ENCODE data around the gene ZBTB32.

DNA sequence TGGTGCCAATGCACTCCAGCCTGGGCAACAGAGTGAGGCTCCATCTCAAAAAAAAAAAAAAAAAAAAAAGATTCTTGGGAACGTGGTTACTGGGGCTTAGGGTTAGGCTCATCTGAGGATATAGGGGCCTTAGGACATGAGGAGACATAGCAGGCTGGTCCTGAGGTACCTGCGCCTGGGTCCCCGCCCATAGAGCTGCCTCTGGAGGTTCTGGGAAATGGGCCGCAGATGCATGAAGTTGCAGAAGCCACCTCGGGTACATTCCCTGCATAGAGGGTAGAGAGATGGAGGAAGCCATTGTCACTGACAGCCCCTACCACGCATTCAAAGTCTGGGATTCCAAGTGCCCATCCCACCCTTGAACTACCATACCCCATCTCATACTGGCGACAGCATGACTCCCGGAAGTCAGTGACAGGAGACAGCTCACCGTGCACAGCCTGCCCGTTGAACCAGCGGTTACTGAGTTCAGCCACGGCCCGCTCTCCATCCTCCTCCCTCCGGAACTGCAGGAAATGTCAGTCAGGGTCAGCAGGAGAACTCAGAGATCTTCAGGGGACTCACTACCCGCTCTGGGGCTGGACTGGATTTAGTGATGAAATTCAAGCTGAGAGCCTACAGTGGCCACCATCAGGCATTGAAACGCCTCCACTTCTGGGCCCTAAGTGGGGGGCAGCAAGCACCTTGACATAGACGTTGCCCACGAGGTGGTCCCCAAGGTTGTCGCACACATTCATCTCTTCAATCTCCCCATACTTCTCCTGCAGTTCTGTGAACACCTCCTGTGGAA, 39.5 kb downstream of the ZBTB32 start:
- TF ChIP-seq EZH2 (IDR thresholded peaks at IDR 0.05; ENCODE audit: low read length, unreplicated experiment), result no peak
- no peak for TF ChIP-seq EZH2phosphoT487 (IDR thresholded peaks at IDR 0.05; ENCODE audit: borderline replicate concordance, low read length)
- TF ChIP-seq, protein P1, sequence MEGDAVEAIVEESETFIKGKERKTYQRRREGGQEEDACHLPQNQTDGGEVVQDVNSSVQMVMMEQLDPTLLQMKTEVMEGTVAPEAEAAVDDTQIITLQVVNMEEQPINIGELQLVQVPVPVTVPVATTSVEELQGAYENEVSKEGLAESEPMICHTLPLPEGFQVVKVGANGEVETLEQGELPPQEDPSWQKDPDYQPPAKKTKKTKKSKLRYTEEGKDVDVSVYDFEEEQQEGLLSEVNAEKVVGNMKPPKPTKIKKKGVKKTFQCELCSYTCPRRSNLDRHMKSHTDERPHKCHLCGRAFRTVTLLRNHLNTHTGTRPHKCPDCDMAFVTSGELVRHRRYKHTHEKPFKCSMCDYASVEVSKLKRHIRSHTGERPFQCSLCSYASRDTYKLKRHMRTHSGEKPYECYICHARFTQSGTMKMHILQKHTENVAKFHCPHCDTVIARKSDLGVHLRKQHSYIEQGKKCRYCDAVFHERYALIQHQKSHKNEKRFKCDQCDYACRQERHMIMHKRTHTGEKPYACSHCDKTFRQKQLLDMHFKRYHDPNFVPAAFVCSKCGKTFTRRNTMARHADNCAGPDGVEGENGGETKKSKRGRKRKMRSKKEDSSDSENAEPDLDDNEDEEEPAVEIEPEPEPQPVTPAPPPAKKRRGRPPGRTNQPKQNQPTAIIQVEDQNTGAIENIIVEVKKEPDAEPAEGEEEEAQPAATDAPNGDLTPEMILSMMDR (conservative IDR thresholded peaks at IDR 0.05; ENCODE audit: low read depth, low read length), result no peak
